Measurements from ENCODE around the gene CIBAR2.

GRCh38 chr16:85134076-85134788 lies 22.0 kb upstream of the CIBAR2 start:
- no peak for TF ChIP-seq POLR2A (IDR thresholded peaks at IDR 0.05; ENCODE audit: low read depth, low read length)
- no peak for TF ChIP-seq SPI1 (IDR thresholded peaks at IDR 0.05; ENCODE audit: low read depth, low read length)
